ENCODE data around the gene SLC49A4. TPM values are rescaled to one million over a fixed set of nuclear protein-coding genes. Genes with fewer than 3 reads are reported as not detected.

The SLC49A4 gene
- total and polyA plus RNA-seq, 2 of the 13 experiments (the other 11 are each of a cell fraction or from before 2014, with no cell fraction given): 6.5 to 16.3 TPM

GRCh38 chr3:122794779-122795673 is at the start of gene SLC49A4 (continued):
- TF ChIP-seq ASH2L (IDR thresholded peaks at IDR 0.05; ENCODE audit: insufficient read length, low read depth, low read length): peak; percentile 91
- TF ChIP-seq ELF3 (CRISPR knock-in tag; IDR thresholded peaks at IDR 0.05): no peak
- peak; percentile 66; the same call in 1 of the 2 replicates for TF ChIP-seq ZNF598 (CRISPR knock-in tag; IDR thresholded peaks at IDR 0.05; ENCODE audit: borderline replicate concordance)
- TF ChIP-seq ZNF614 (CRISPR knock-in tag; IDR thresholded peaks at IDR 0.05; ENCODE audit: borderline replicate concordance): no peak
- peak; percentile 43; the same call in 1 of the 2 replicates for TF ChIP-seq ZNF816 (CRISPR knock-in tag; IDR thresholded peaks at IDR 0.05; ENCODE audit: borderline replicate concordance)
- peak; percentile 54; the same call in 1 of the 2 replicates for TF ChIP-seq SATB2 (CRISPR knock-in tag; IDR thresholded peaks at IDR 0.05)
- peak; percentile 58; the same call in 1 of the 2 replicates for TF ChIP-seq ZSCAN22 (CRISPR knock-in tag; IDR thresholded peaks at IDR 0.05)
- TF ChIP-seq, protein P1, sequence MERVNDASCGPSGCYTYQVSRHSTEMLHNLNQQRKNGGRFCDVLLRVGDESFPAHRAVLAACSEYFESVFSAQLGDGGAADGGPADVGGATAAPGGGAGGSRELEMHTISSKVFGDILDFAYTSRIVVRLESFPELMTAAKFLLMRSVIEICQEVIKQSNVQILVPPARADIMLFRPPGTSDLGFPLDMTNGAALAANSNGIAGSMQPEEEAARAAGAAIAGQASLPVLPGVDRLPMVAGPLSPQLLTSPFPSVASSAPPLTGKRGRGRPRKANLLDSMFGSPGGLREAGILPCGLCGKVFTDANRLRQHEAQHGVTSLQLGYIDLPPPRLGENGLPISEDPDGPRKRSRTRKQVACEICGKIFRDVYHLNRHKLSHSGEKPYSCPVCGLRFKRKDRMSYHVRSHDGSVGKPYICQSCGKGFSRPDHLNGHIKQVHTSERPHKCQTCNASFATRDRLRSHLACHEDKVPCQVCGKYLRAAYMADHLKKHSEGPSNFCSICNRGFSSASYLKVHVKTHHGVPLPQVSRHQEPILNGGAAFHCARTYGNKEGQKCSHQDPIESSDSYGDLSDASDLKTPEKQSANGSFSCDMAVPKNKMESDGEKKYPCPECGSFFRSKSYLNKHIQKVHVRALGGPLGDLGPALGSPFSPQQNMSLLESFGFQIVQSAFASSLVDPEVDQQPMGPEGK (CRISPR knock-in tag; IDR thresholded peaks at IDR 0.05): peak; percentile 61; the same call in 1 of the 2 replicates
- peak; percentile 61 for TF ChIP-seq KMT2B (CRISPR knock-in tag; IDR thresholded peaks at IDR 0.05)
- TF ChIP-seq, protein P2, sequence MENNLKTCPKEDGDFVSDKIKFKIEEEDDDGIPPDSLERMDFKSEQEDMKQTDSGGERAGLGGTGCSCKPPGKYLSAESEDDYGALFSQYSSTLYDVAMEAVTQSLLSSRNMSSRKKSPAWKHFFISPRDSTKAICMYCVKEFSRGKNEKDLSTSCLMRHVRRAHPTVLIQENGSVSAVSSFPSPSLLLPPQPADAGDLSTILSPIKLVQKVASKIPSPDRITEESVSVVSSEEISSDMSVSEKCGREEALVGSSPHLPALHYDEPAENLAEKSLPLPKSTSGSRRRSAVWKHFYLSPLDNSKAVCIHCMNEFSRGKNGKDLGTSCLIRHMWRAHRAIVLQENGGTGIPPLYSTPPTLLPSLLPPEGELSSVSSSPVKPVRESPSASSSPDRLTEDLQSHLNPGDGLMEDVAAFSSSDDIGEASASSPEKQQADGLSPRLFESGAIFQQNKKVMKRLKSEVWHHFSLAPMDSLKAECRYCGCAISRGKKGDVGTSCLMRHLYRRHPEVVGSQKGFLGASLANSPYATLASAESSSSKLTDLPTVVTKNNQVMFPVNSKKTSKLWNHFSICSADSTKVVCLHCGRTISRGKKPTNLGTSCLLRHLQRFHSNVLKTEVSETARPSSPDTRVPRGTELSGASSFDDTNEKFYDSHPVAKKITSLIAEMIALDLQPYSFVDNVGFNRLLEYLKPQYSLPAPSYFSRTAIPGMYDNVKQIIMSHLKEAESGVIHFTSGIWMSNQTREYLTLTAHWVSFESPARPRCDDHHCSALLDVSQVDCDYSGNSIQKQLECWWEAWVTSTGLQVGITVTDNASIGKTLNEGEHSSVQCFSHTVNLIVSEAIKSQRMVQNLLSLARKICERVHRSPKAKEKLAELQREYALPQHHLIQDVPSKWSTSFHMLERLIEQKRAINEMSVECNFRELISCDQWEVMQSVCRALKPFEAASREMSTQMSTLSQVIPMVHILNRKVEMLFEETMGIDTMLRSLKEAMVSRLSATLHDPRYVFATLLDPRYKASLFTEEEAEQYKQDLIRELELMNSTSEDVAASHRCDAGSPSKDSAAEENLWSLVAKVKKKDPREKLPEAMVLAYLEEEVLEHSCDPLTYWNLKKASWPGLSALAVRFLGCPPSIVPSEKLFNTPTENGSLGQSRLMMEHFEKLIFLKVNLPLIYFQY (CRISPR knock-in tag; IDR thresholded peaks at IDR 0.05; ENCODE audit: borderline replicate concordance): peak; percentile 90; the same call in 1 of the 2 replicates
- TF ChIP-seq SYNCRIP (IDR thresholded peaks at IDR 0.05; ENCODE audit: insufficient read depth, low read depth, low read length): no peak
- peak; percentile 46; the same call in 1 of the 2 replicates for TF ChIP-seq ARNTL (CRISPR knock-in tag; IDR thresholded peaks at IDR 0.05)
- no peak for TF ChIP-seq HNRNPUL1 (IDR thresholded peaks at IDR 0.05; ENCODE audit: low read depth, low read length)
- TF ChIP-seq SNRNP70 (IDR thresholded peaks at IDR 0.05; ENCODE audit: low read depth, low read length): no peak
- TF ChIP-seq JUNB (CRISPR knock-in tag; IDR thresholded peaks at IDR 0.05; ENCODE audit: borderline replicate concordance): no peak
- TF ChIP-seq PHF8 (CRISPR knock-in tag; IDR thresholded peaks at IDR 0.05): peak; percentile 70
- TF ChIP-seq GZF1 (CRISPR knock-in tag; IDR thresholded peaks at IDR 0.05): no peak
- TF ChIP-seq ZNF737 (CRISPR knock-in tag; IDR thresholded peaks at IDR 0.05; ENCODE audit: borderline replicate concordance): no peak
- TF ChIP-seq AHR (CRISPR knock-in tag; IDR thresholded peaks at IDR 0.05): peak; percentile 62; the same call in 1 of the 2 replicates
- TF ChIP-seq, protein P3, sequence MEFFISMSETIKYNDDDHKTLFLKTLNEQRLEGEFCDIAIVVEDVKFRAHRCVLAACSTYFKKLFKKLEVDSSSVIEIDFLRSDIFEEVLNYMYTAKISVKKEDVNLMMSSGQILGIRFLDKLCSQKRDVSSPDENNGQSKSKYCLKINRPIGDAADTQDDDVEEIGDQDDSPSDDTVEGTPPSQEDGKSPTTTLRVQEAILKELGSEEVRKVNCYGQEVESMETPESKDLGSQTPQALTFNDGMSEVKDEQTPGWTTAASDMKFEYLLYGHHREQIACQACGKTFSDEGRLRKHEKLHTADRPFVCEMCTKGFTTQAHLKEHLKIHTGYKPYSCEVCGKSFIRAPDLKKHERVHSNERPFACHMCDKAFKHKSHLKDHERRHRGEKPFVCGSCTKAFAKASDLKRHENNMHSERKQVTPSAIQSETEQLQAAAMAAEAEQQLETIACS (CRISPR knock-in tag; IDR thresholded peaks at IDR 0.05): peak; percentile 32; the same call in 1 of the 2 replicates
- TF ChIP-seq ZNF879 (CRISPR knock-in tag; IDR thresholded peaks at IDR 0.05): no peak; the same call in 1 of the 2 replicates
- no peak for TF ChIP-seq NFYB (CRISPR knock-in tag; IDR thresholded peaks at IDR 0.05)
- TF ChIP-seq NCOA1 (CRISPR knock-in tag; IDR thresholded peaks at IDR 0.05): no peak

Measured in HepG2 (cell line).